Neuronal stem cell (in vitro differentiated cells): ENCODE results near the gene TGM2.

Experiments
- DNase-seq: peaks from one replicate; pipeline ENCODE4 v3.0.0-alpha.2; 2013; ENCODE audit warnings: low spot score
- H2AFZ ChIP-seq: one replicate; pipeline ENCODE4 v1.6.1; 2013; ENCODE audit warnings: mild to moderate bottlenecking, low read length, inconsistent platforms
- H2AK5ac ChIP-seq: 2 replicates; pipeline ENCODE4 v1.6.1; 2013; ENCODE audit warnings: low read depth, mild to moderate bottlenecking, inconsistent platforms, low read length, moderate library complexity, mixed read lengths
- H2BK120ac ChIP-seq: 2 replicates; pipeline ENCODE4 v1.6.1; 2013; ENCODE audit warnings: low read depth, mild to moderate bottlenecking, inconsistent platforms, low read length, moderate library complexity, mixed read lengths
- H2BK12ac ChIP-seq: one replicate; pipeline ENCODE4 v1.6.1; 2013; ENCODE audit warnings: low read length, inconsistent platforms
- H2BK15ac ChIP-seq: 2 replicates; pipeline ENCODE4 v1.6.1; 2013; ENCODE audit warnings: mild to moderate bottlenecking, low read length, inconsistent platforms, mixed read lengths
- H2BK5ac ChIP-seq: one replicate; pipeline ENCODE4 v1.6.1; 2013; ENCODE audit warnings: inconsistent platforms, mild to moderate bottlenecking, low read length, moderate library complexity
- H3K14ac ChIP-seq: one replicate; pipeline ENCODE4 v1.6.1; 2013; ENCODE audit warnings: low read length, inconsistent platforms
- H3K18ac ChIP-seq: 2 replicates; pipeline ENCODE4 v1.6.1; 2013; ENCODE audit warnings: low read length, inconsistent platforms
- H3K23ac ChIP-seq: 2 replicates; pipeline ENCODE4 v1.6.1; 2013; ENCODE audit warnings: low read depth, mild to moderate bottlenecking, mixed read lengths, low read length, inconsistent platforms; ENCODE audit not compliant: poor library complexity
- H3K27ac ChIP-seq: replicated peaks from 3 replicates; pipeline ENCODE4 v1.5.1; 2013; ENCODE audit warnings: low read length, inconsistent platforms
- H3K27me3 ChIP-seq, 3 experiments: 2 replicates each; pipeline ENCODE4 v1.6.1; 2013; ENCODE audit warnings: low read length in 3 of 3, mild to moderate bottlenecking in 2 of 3, inconsistent platforms in 1 of 3, low read depth in 1 of 3, mixed read lengths in 1 of 3, moderate library complexity in 1 of 3; ENCODE audit not compliant: control insufficient read depth in 3 of 3, insufficient read depth in 3 of 3
- H3K36me3 ChIP-seq, 2 donors: replicated peaks in 1 of 2; 2 replicates each; pipeline ENCODE4 v1.6.1; 2013; ENCODE audit warnings: low read length in 2 of 2; ENCODE audit not compliant: control insufficient read depth in 2 of 2, insufficient read depth in 2 of 2
- H3K4ac ChIP-seq: 2 replicates; pipeline ENCODE4 v1.6.1; 2013; ENCODE audit warnings: inconsistent platforms, mild to moderate bottlenecking, low read length, moderate library complexity
- H3K4me1 ChIP-seq, 2 donors: 1 replicate in 1 of 2; 2 replicates in 1 of 2; pipeline ENCODE4 v1.6.1; 2013; ENCODE audit warnings: low read length in 2 of 2, low read depth in 1 of 2; ENCODE audit not compliant: control insufficient read depth in 2 of 2, insufficient read depth in 1 of 2
- H3K4me2 ChIP-seq: one replicate; pipeline ENCODE4 v1.6.1; 2013; ENCODE audit warnings: mild to moderate bottlenecking, low read length, inconsistent platforms; ENCODE audit not compliant: insufficient read depth, poor library complexity, severe bottlenecking
- H3K4me3 ChIP-seq, 2 donors: 2 replicates each; pipeline ENCODE4 v1.5.1; 2013; ENCODE audit warnings: low read length in 2 of 2, mild to moderate bottlenecking in 2 of 2, inconsistent platforms in 1 of 2, moderate library complexity in 1 of 2
- H3K79me1 ChIP-seq: one replicate; pipeline ENCODE4 v1.6.1; 2013; ENCODE audit warnings: low read depth, mild to moderate bottlenecking, inconsistent platforms, low read length, moderate library complexity
- H3K9ac ChIP-seq: one replicate; pipeline ENCODE4 v1.6.1; 2013; ENCODE audit warnings: mild to moderate bottlenecking, low read depth, low read length, inconsistent platforms; ENCODE audit not compliant: poor library complexity
- H3K9me3 ChIP-seq, 2 donors: replicated peaks in 1 of 2; 2 replicates each; pipeline versions ENCODE3 to v1.6.1; 2013; ENCODE audit warnings: low read length in 2 of 2, mild to moderate bottlenecking in 2 of 2, inconsistent platforms in 1 of 2, low read depth in 1 of 2, mixed read lengths in 1 of 2, moderate library complexity in 1 of 2; ENCODE audit not compliant: control insufficient read depth in 2 of 2, insufficient read depth in 1 of 2
- H4K8ac ChIP-seq: one replicate; pipeline ENCODE4 v1.6.1; 2013; ENCODE audit warnings: low read depth, mild to moderate bottlenecking, inconsistent platforms, low read length, moderate library complexity
- H4K91ac ChIP-seq: one replicate; pipeline ENCODE4 v1.6.1; 2013; ENCODE audit warnings: low read length, low read depth, mild to moderate bottlenecking, inconsistent platforms; ENCODE audit not compliant: poor library complexity
- WGBS, 2 donors: extraction: QIAGEN DNeasy Blood & Tissue Kit; methylation state at CpG; one replicate each; pipeline ENCODE4 v1.1.7; 2013; ENCODE audit warnings: missing lambda C conversion rate in 2 of 2, mixed read lengths in 1 of 2; ENCODE audit not compliant: insufficient read length in 2 of 2, insufficient replicate concordance in 1 of 2; ENCODE audit errors: extremely low coverage in 2 of 2; 5-methylcytosine and 5-hydroxymethylcytosine counted together

The TGM2 gene

GRCh38 chr20:38089500-38089899 lies 75.6 kb downstream of the TGM2 start:
- Histone ChIP-seq H4K91ac (no peak overlapping the region), H3K36me3 (peaks cover 16 to 85% of the 10 kb centered on the region in 2 donors)
- DNase-seq = no peak

GRCh38 chr20:38085026-38085425 lies 80.0 kb downstream of the TGM2 start:
- Histone ChIP-seq H3K4me1 (peaks cover 0 to 2% of the 10 kb centered on the region in 2 donors), H3K9ac (no peak overlapping the region), H2AFZ (no peak overlapping the region), H3K79me1 (no peaks in the 10 kb centered on the region), H4K91ac (no peak overlapping the region), H3K18ac (no peak overlapping the region), H2BK5ac (no peak overlapping the region), H3K4me3 (no peak overlapping the region), H3K9me3 (peaks cover 0 to 10% of the 10 kb centered on the region in 2 donors), H3K27me3 (no peaks in the 10 kb centered on the region), H3K27ac (no peak overlapping the region), H3K4ac (no peak overlapping the region), H3K14ac (no peak overlapping the region), H4K8ac (no peak overlapping the region), H3K36me3 (peaks cover 11 to 92% of the 10 kb centered on the region in 2 donors), H2BK12ac (no peak overlapping the region), H2BK15ac (no peak overlapping the region), H3K4me2 (no peak overlapping the region), H3K23ac (no peak overlapping the region), H2AK5ac (no peak overlapping the region), H2BK120ac (no peak overlapping the region)
- no CpG with 5 or more reads among the region's 10 CpGs for WGBS, 2 donors
- DNase-seq = no peak

More at GRCh38 chr20:38089500-38089899, 75.6 kb downstream of the TGM2 start:
- Histone ChIP-seq H4K8ac (no peak overlapping the region), H3K27ac (no peak overlapping the region), H3K23ac (no peak overlapping the region), H2BK15ac (no peak overlapping the region), H3K9ac (no peak overlapping the region), H3K27me3 (no peaks in the 10 kb centered on the region), H2BK5ac (no peak overlapping the region), H2BK12ac (no peak overlapping the region), H3K9me3 (no peaks in the 10 kb centered on the region), H3K4me2 (no peak overlapping the region), H2AK5ac (no peak overlapping the region), H3K79me1 (no peaks in the 10 kb centered on the region), H3K4me1 (peaks cover 0 to 6% of the 10 kb centered on the region in 2 donors), H3K18ac (no peak overlapping the region), H3K4ac (no peak overlapping the region), H2AFZ (no peak overlapping the region), H3K14ac (no peak overlapping the region), H3K4me3 (no peak overlapping the region), H2BK120ac (no peak overlapping the region)
- WGBS, 2 donors = no CpG with 5 or more reads among the region's 10 CpGs

GRCh38 chr20:38084425-38084951 lies 80.6 kb downstream of the TGM2 start:
- Histone ChIP-seq H2AK5ac (no peak overlapping the region), H2BK15ac (no peak overlapping the region), H3K4me2 (no peak overlapping the region), H3K4ac (no peak overlapping the region), H3K36me3 (peaks cover 9 to 92% of the 10 kb centered on the region in 2 donors), H3K27ac (no peak overlapping the region), H3K27me3 (no peaks in the 10 kb centered on the region), H2AFZ (no peak overlapping the region), H3K79me1 (no peaks in the 10 kb centered on the region), H4K91ac (no peak overlapping the region), H3K9ac (no peak overlapping the region), H2BK12ac (no peak overlapping the region), H3K9me3 (peaks cover 0 to 14% of the 10 kb centered on the region in 2 donors), H2BK5ac (no peak overlapping the region), H3K23ac (no peak overlapping the region), H3K4me1 (peaks cover 0 to 2% of the 10 kb centered on the region in 2 donors), H2BK120ac (no peak overlapping the region), H3K4me3 (no peak overlapping the region), H4K8ac (no peak overlapping the region), H3K18ac (no peak overlapping the region), H3K14ac (no peak overlapping the region)
- WGBS, 2 donors = no CpG with 5 or more reads among the region's 5 CpGs
- DNase-seq = no peak

GRCh38 chr20:38083338-38084048 lies 81.6 kb downstream of the TGM2 start:
- Histone ChIP-seq H3K9me3 (peaks cover 2 to 20% of the 10 kb centered on the region in 2 donors), H2BK15ac (no peak overlapping the region), H3K4me1 (peaks cover 0 to 2% of the 10 kb centered on the region in 2 donors), H4K8ac (no peak overlapping the region), H3K27ac (no peak overlapping the region), H2BK12ac (no peak overlapping the region), H3K4me2 (no peak overlapping the region), H3K79me1 (no peaks in the 10 kb centered on the region), H4K91ac (no peak overlapping the region), H2AFZ (no peak overlapping the region), H3K4ac (no peak overlapping the region), H3K36me3 (peaks cover 8 to 93% of the 10 kb centered on the region in 2 donors), H3K23ac (no peak overlapping the region), H3K18ac (no peak overlapping the region), H3K14ac (no peak overlapping the region), H2AK5ac (no peak overlapping the region), H3K4me3 (no peak overlapping the region), H3K9ac (no peak overlapping the region), H2BK120ac (no peak overlapping the region), H2BK5ac (no peak overlapping the region), H3K27me3 (no peaks in the 10 kb centered on the region)
- no peak for DNase-seq
- no CpG with 5 or more reads among the region's 12 CpGs for WGBS, 2 donors
